Femur (tissue), 1 donor: ENCODE data around the gene LRRTM3.

Source experiments
- DNase-seq: peaks from one replicate; pipeline ENCODE4 v3.0.0-alpha.2; 2017

LRRTM3 gene

GRCh38 chr10:67036808-67037207 lies 111.0 kb downstream of the LRRTM3 start:
- no peak for DNase-seq

GRCh38 chr10:67043041-67043440 lies 117.2 kb downstream of the LRRTM3 start:
- no peak for DNase-seq

GRCh38 chr10:67045404-67045803 lies 119.6 kb downstream of the LRRTM3 start:
- no peak for DNase-seq

GRCh38 chr10:67046507-67046906 lies 120.7 kb downstream of the LRRTM3 start:
- no peak for DNase-seq

- DNase-seq = no peak
Measured at GRCh38 chr10:67049988-67050387, 124.2 kb downstream of the LRRTM3 start.

GRCh38 chr10:67050415-67050814 lies 124.6 kb downstream of the LRRTM3 start:
- DNase-seq = no peak

GRCh38 chr10:67072654-67073053 lies 146.8 kb downstream of the LRRTM3 start:
- no peak for DNase-seq

- no peak for DNase-seq
Measured at GRCh38 chr10:67075491-67075971, 149.7 kb downstream of the LRRTM3 start.

GRCh38 chr10:67076144-67076543 lies 150.3 kb downstream of the LRRTM3 start:
- DNase-seq = no peak

- DNase-seq = no peak
Measured at GRCh38 chr10:67077376-67077775, 151.5 kb downstream of the LRRTM3 start.

- no peak for DNase-seq
Measured at GRCh38 chr10:67079126-67079525, 153.3 kb downstream of the LRRTM3 start.

GRCh38 chr10:67086327-67087134 lies 160.7 kb downstream of the LRRTM3 start:
- DNase-seq = no peak

GRCh38 chr10:67087135-67087425 lies 161.2 kb downstream of the LRRTM3 start:
- no peak for DNase-seq

- DNase-seq = no peak
Measured at GRCh38 chr10:67088036-67088435, 162.2 kb downstream of the LRRTM3 start.

- DNase-seq = no peak
Measured at GRCh38 chr10:67095531-67095930, 169.7 kb downstream of the LRRTM3 start.

- DNase-seq = no peak
Measured at GRCh38 chr10:67098461-67098860, 172.6 kb downstream of the LRRTM3 start.

- DNase-seq = no peak
Measured at GRCh38 chr10:67100951-67101350, 175.1 kb downstream of the LRRTM3 start.

- DNase-seq = no peak
Measured at GRCh38 chr10:67107670-67108069, 181.8 kb downstream of the LRRTM3 start.

- DNase-seq = no peak
Measured at GRCh38 chr10:67110286-67110685, 184.4 kb downstream of the LRRTM3 start.

GRCh38 chr10:67112765-67113164 lies 186.9 kb downstream of the LRRTM3 start:
- DNase-seq = no peak

GRCh38 chr10:67114945-67115344 lies 189.1 kb downstream of the LRRTM3 start:
- DNase-seq = no peak

GRCh38 chr10:67115972-67116371 lies 190.1 kb downstream of the LRRTM3 start:
- DNase-seq = no peak

GRCh38 chr10:67119651-67120050 lies 193.8 kb downstream of the LRRTM3 start:
- no peak for DNase-seq

GRCh38 chr10:67127441-67127840 lies 201.6 kb downstream of the LRRTM3 start:
- no peak for DNase-seq

GRCh38 chr10:67140641-67141040 lies 214.8 kb downstream of the LRRTM3 start:
- DNase-seq = no peak
